ENCODE results near the gene STON1.
A peak's percentile ranks its signal among the peaks of the same experiment; 100 is the strongest.
"Not testable (repeated sequence)": the region's sequence is repeated elsewhere in the genome, so short reads cannot be mapped to it uniquely, and the experiment has no call there.

Gene STON1

DNA sequence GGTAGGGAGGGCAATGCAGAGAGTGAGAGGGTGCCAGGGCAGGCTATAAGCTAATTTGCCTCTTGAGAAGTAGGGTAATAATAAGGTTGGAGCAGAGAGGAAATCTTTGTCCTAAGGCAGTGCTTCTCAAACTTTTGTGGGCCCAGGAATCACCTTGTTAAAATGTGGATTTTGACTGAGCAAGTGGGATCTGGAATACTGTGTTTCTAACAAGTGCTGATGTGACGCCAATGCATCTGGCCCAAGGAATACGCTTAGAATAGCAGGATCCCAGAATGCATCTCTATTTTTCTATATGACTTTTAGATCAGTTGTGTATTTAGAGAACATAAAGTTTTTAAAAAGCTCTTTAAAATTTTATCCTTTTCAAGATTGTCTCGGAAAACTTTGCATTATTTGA lies 58.0 kb downstream of the STON1 start:
- no peak for FAIRE-seq
- no peak for DNase-seq (ENCODE audit: insufficient read length, low spot score)
- TF ChIP-seq, protein P1, sequence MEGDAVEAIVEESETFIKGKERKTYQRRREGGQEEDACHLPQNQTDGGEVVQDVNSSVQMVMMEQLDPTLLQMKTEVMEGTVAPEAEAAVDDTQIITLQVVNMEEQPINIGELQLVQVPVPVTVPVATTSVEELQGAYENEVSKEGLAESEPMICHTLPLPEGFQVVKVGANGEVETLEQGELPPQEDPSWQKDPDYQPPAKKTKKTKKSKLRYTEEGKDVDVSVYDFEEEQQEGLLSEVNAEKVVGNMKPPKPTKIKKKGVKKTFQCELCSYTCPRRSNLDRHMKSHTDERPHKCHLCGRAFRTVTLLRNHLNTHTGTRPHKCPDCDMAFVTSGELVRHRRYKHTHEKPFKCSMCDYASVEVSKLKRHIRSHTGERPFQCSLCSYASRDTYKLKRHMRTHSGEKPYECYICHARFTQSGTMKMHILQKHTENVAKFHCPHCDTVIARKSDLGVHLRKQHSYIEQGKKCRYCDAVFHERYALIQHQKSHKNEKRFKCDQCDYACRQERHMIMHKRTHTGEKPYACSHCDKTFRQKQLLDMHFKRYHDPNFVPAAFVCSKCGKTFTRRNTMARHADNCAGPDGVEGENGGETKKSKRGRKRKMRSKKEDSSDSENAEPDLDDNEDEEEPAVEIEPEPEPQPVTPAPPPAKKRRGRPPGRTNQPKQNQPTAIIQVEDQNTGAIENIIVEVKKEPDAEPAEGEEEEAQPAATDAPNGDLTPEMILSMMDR (IDR thresholded peaks at IDR 0.05; ENCODE audit: insufficient read depth, missing control alignments) = no peak

DNA sequence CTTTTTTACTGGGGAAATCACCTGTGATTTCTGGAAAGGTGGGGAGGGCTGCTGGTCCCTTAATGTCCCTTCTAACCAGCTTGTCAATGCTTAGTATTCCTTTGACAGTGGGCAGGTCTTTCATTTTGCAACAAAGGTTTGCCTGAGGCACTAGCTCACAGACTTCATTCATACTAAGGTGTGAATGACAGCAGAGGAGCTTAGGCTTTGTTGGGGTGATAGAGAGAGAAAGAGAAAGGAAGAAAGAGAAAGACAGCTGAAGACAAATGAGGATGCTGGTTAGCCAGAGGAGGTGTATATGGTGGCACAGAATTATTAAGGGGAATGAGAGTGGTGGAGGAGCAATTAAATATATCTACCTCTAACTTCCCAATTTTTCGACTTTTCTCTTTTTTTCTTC lies 58.8 kb downstream of the STON1 start:
- DNase-seq (ENCODE audit: insufficient read length, low spot score) (no peak), FAIRE-seq (no peak)
- TF ChIP-seq, protein P1 (IDR thresholded peaks at IDR 0.05; ENCODE audit: insufficient read depth, missing control alignments) = no peak

DNA sequence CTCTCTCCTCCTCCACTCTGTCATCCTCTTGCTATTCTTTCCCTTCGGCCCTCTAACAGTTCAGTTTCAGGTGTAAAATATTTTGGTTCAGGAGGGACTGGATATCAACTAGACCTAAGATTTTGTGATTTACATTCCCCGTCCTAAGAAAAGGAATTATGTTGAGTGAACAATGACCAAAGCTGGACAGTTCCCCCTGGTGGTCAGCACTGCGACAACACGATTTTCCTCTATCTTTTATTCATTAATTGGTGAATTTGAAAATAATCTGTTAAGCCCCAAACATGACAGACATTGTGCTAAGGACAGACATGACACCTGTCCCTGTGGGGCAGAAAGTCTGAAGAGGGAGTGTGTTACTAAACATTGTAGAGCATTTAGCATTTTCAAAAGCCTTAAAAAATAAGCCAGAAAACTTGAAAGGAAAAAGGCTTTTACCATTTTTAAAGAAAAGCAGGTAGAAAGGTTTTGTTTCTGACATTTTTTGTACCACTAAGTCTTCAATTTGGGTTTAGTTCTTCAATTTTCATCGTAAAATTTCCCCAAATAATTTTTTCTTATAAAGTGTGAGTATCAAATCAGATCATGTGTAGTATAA lies 59.3 kb downstream of the STON1 start:
- TF ChIP-seq, protein P1 (IDR thresholded peaks at IDR 0.05; ENCODE audit: insufficient read depth, missing control alignments) = peak; percentile 89
- FAIRE-seq = peak; percentile 11
- DNase-seq (ENCODE audit: insufficient read length, low spot score) = no peak

DNA sequence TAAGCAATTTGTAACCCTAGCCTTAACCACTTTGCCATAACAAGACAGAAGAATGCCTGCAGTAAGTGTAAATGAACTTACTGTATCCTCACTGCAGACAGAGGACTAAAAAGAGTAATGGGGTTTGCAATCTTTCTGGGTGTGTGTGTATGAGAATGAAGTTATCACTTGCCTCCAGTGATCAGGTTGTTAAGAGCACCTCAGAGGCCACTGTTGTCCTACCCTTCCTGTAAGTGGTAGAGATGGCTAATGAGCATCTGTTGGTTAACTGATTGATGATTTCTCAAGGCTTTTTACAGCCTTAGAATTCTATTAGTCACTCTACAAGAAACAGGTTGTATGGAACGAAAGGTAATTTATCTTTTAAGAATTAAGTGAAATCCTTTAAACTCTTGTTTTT lies 60.1 kb downstream of the STON1 start:
- no peak for DNase-seq (ENCODE audit: insufficient read length, low spot score)
- peak; percentile 60 for FAIRE-seq
- TF ChIP-seq, protein P1 (IDR thresholded peaks at IDR 0.05; ENCODE audit: insufficient read depth, missing control alignments) = no peak

DNA sequence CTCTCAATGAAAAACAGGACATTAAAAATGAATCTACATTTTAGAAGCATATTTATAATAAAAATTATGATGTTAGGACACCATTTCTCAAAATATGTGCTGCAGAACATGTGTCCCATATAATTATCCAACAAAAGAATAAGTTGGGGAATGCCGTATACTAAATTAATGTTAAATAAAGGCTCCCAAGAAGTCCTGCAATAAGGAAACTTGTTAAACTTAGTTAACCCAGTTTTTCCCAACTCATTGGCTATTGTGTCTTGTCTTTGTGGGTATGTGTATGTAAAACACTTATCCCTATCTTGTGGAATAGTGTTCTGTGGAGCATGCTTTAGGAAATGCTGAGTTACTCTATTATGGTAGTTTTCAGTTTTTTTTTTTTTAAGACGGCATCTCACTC lies 62.1 kb downstream of the STON1 start:
- DNase-seq (ENCODE audit: insufficient read length, low spot score) (no peak), FAIRE-seq (no peak)
- TF ChIP-seq, protein P1 (IDR thresholded peaks at IDR 0.05; ENCODE audit: insufficient read depth, missing control alignments) = no peak

DNA sequence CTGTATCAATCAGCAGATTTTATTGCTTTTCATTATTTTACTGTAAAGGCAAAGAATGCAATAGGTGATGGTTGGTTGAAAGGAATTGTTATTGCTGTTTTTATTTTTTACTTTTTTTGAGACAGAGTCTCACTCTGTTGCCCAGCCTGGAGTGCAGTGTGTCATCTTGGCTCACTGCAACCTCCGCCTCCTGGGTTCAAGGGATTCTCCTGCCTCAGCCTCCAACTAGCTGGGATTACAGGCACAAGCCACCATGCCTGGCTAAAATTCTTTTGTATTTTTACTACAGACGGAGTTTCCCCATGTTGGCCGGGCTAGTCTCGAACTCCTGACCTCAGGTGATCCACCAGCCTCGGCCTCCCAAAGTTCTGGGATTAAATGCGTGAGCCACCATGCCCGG lies 66.8 kb downstream of the STON1 start:
- FAIRE-seq; DNase-seq (ENCODE audit: insufficient read length, low spot score): not testable (repeated sequence)

DNA sequence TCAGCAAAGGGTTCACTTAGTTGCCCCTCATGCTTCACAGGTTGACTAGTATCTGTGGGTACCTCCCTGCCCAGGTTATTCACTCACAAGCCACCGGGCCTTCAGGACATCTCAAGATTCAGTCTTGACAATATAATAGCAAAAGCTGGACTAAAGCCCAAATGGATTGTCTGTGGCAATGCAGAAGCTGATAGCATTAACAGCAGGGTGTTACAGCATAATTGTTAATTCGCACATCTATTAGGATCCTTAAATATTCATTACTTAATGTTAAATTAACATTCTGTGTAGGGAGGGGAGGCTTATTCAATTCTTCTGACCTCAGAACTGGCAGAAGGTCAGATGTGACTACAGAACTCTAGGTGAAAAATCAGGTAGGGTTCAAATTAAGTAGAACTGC lies 67.5 kb downstream of the STON1 start:
- FAIRE-seq (no peak), DNase-seq (ENCODE audit: insufficient read length, low spot score) (no peak)
- TF ChIP-seq, protein P1 (IDR thresholded peaks at IDR 0.05; ENCODE audit: insufficient read depth, missing control alignments) = no peak

All from D721Med (cell line).